SK-N-SH treated with all-trans-retinoic acid at 6 μM for 48 hours (cell line): Measurements from ENCODE around the gene KLC1.

Experiments
- ATAC-seq: fragments of 200-7000 bp; cut with Tn5 transposase; 3 replicates; pipeline ENCODE4 v1.9.1; 2020; ENCODE audit warnings: mild to moderate bottlenecking, moderate library complexity
- ARNTL ChIP-seq: fragments of 450-650 bp; formaldehyde crosslinking; IDR thresholded peaks from 2 replicates; pipeline ENCODE4 v1.5.0; 2020; ENCODE audit warnings: low read depth, mild to moderate bottlenecking, moderate library complexity, borderline replicate concordance
- BACH2 ChIP-seq: fragments of 250-450 bp; sonication (Bioruptor Pico); IDR thresholded peaks from 2 replicates; pipeline ENCODE4 v1.9.0; 2021; ENCODE audit warnings: mild to moderate bottlenecking, borderline replicate concordance
- GLIS3 ChIP-seq: fragments of 250-450 bp; sonication (Bioruptor Pico); IDR thresholded peaks from 2 replicates; pipeline ENCODE4 v1.5.0; 2020; ENCODE audit warnings: mild to moderate bottlenecking, moderate library complexity
- ISL1 ChIP-seq: fragments of 250-450 bp; sonication (Bioruptor Pico); IDR thresholded peaks from 2 replicates; pipeline ENCODE4 v2.1.2; 2022; ENCODE audit warnings: mild to moderate bottlenecking, moderate library complexity
- OSR1 ChIP-seq: fragments of 250-450 bp; sonication (Bioruptor Pico); IDR thresholded peaks from 2 replicates; pipeline ENCODE4 v1.8.0; 2022; ENCODE audit warnings: moderate library complexity, mild to moderate bottlenecking, inconsistent platforms
- PPARA ChIP-seq: fragments of 250-450 bp; sonication (Bioruptor Pico); IDR thresholded peaks from 2 replicates; pipeline ENCODE4 v1.5.0; 2020; ENCODE audit warnings: mild to moderate bottlenecking, borderline replicate concordance
- RARB ChIP-seq: fragments of 250-450 bp; sonication (Bioruptor Pico); IDR thresholded peaks from 2 replicates; pipeline ENCODE4 v1.8.0; 2021; ENCODE audit warnings: mild to moderate bottlenecking, moderate library complexity
- SNAI2 ChIP-seq: fragments of 250-450 bp; sonication (Bioruptor Pico); IDR thresholded peaks from 2 replicates; pipeline ENCODE4 v1.5.0; 2020; ENCODE audit warnings: mild to moderate bottlenecking, moderate library complexity
- ZC3H10 ChIP-seq: fragments of 250-450 bp; sonication (Bioruptor Pico); IDR thresholded peaks from 2 replicates; pipeline ENCODE4 v1.5.1; 2021; ENCODE audit warnings: mild to moderate bottlenecking, moderate library complexity
- ZFP3 ChIP-seq: fragments of 250-450 bp; sonication (Bioruptor Pico); IDR thresholded peaks from 2 replicates; pipeline ENCODE4 v1.5.0; 2020; ENCODE audit warnings: mild to moderate bottlenecking, moderate library complexity
- ZFP30 ChIP-seq: fragments of 450-650 bp; formaldehyde crosslinking; IDR thresholded peaks from 2 replicates; pipeline ENCODE4 v1.5.0; 2022; ENCODE audit warnings: mild to moderate bottlenecking, moderate library complexity
- ZNF565 ChIP-seq: fragments of 450-650 bp; formaldehyde crosslinking; conservative IDR thresholded peaks from 2 replicates; pipeline ENCODE4 v1.5.0; 2020; ENCODE audit warnings: low read depth, mild to moderate bottlenecking, moderate library complexity
- ZNF70 ChIP-seq: fragments of 450-650 bp; formaldehyde crosslinking; IDR thresholded peaks from 2 replicates; pipeline ENCODE4 v1.5.0; 2020; ENCODE audit warnings: mild to moderate bottlenecking, moderate library complexity
- ZNF8 ChIP-seq: fragments of 450-650 bp; formaldehyde crosslinking; IDR thresholded peaks from 2 replicates; pipeline ENCODE4 v1.5.0; 2020; ENCODE audit warnings: mild to moderate bottlenecking, moderate library complexity
- TF ChIP-seq, protein P1 (sequence below): fragments of 250-450 bp; sonication (Bioruptor Pico); IDR thresholded peaks from 2 replicates; pipeline ENCODE4 v1.5.1; 2020; ENCODE audit warnings: low read depth, mild to moderate bottlenecking, moderate library complexity
- TF ChIP-seq, protein P2 (sequence below): fragments of 250-450 bp; sonication (Bioruptor Pico); IDR thresholded peaks from 2 replicates; pipeline ENCODE4 v1.5.1; 2021; ENCODE audit warnings: mild to moderate bottlenecking, moderate library complexity
- TF ChIP-seq, protein P3 (sequence below): fragments of 250-450 bp; sonication (Bioruptor Pico); IDR thresholded peaks from 2 replicates; pipeline ENCODE4 v1.8.0; 2020; ENCODE audit warnings: mild to moderate bottlenecking, moderate library complexity, borderline replicate concordance
- TF ChIP-seq, protein P4 (sequence below): fragments of 250-450 bp; sonication (Bioruptor Pico); IDR thresholded peaks from 2 replicates; pipeline ENCODE4 v1.8.0; 2021; ENCODE audit warnings: low read depth, mild to moderate bottlenecking, moderate library complexity, borderline replicate concordance

KLC1 gene

DNA sequence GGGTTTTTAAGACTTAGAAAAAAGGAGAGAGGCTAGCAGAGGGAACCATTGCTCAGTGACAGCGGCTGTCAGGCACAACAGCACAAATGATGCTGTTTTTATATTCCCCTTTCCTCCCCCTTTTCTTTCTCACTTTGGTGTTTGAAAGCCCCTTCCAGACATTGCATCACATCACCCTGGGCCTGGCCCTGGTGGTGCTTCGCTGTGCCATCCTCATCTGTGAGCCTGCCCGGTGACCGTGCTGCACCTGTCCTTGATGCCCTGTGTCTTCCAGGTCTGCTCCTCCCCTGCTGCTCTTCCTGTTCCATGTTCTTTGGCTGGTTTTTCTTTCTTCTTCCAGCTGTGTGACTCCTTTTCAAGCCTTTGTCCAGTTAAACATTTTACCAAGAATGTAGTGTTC, 24.8 kb downstream of the KLC1 start (continued):
- TF ChIP-seq ZNF565 (CRISPR knock-in tag), result no peak
- no peak for TF ChIP-seq RARB (CRISPR knock-in tag)
- TF ChIP-seq BACH2 (CRISPR knock-in tag), result no peak
- TF ChIP-seq GLIS3 (CRISPR knock-in tag), result no peak
- no peak for TF ChIP-seq ZNF8 (CRISPR knock-in tag)

DNA sequence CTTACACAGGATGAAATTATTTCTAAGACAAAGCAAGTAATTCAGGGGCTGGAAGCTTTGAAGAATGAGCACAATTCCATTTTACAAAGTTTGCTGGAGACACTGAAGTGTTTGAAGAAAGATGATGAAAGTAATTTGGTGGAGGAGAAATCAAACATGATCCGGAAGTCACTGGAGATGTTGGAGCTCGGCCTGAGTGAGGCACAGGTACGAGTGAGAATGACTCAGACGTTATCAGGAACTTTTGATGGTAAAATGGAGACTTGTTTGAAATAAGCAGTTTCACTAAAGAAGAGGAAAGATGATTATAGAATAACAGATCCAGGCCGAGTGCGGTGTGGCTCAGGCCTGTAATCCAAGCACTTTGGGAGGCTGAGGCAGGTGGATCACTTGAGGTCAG, 25.6 kb downstream of the KLC1 start:
- no peak for ATAC-seq
- TF ChIP-seq ARNTL (CRISPR knock-in tag), result no peak
- no peak for TF ChIP-seq ZFP30 (CRISPR knock-in tag)
- TF ChIP-seq SNAI2 (CRISPR knock-in tag), result no peak
- no peak for TF ChIP-seq ZNF70
- TF ChIP-seq, protein P1, sequence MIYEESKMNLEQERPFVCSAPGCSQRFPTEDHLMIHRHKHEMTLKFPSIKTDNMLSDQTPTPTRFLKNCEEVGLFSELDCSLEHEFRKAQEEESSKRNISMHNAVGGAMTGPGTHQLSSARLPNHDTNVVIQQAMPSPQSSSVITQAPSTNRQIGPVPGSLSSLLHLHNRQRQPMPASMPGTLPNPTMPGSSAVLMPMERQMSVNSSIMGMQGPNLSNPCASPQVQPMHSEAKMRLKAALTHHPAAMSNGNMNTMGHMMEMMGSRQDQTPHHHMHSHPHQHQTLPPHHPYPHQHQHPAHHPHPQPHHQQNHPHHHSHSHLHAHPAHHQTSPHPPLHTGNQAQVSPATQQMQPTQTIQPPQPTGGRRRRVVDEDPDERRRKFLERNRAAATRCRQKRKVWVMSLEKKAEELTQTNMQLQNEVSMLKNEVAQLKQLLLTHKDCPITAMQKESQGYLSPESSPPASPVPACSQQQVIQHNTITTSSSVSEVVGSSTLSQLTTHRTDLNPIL (CRISPR knock-in tag), result no peak
- TF ChIP-seq ISL1, result no peak

DNA sequence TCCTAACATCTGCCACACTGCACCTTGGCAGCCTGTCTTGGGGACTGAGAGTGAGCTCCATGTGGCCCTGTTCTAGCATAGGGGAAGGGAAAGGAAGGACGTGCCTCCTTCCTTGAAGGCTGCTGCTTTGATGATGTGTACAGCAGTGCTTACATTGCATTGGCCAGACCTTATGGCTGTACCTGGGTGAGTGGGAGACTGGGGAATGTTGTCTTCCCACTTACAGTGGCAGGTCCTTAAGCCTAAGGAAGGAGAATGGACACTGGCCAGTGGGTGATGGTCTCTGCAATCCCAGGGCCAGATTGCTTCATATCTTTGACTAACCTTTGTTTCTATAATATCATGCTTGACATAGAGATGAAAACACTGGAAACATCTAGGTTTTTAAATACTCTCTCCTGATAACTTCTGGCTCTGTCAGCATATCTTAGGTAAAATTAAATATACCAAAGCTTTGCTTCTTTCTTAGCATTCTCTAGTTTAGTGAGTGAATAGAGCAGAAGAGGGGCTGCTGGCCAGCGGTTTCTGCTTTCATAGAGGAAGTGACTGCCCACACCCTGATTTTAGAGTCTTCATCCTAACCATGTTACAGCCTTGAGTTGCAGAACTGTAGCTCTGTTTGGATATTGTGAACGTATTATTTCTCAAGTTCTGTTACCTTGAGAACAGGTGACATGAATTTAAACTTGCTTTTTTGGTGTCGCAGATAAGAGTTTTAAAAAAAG, 27.2 kb downstream of the KLC1 start:
- TF ChIP-seq ZFP30 (CRISPR knock-in tag) (no peak), OSR1 (no peak), ZNF565 (CRISPR knock-in tag) (no peak), RARB (CRISPR knock-in tag) (no peak), ZNF70 (no peak), PPARA (no peak), ZC3H10 (CRISPR knock-in tag) (no peak), ISL1 (no peak), SNAI2 (CRISPR knock-in tag) (no peak)
- TF ChIP-seq, protein P1 (CRISPR knock-in tag), result no peak
- TF ChIP-seq, protein P2, sequence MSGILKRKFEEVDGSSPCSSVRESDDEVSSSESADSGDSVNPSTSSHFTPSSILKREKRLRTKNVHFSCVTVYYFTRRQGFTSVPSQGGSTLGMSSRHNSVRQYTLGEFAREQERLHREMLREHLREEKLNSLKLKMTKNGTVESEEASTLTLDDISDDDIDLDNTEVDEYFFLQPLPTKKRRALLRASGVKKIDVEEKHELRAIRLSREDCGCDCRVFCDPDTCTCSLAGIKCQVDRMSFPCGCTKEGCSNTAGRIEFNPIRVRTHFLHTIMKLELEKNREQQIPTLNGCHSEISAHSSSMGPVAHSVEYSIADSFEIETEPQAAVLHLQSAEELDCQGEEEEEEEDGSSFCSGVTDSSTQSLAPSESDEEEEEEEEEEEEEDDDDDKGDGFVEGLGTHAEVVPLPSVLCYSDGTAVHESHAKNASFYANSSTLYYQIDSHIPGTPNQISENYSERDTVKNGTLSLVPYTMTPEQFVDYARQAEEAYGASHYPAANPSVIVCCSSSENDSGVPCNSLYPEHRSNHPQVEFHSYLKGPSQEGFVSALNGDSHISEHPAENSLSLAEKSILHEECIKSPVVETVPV (CRISPR knock-in tag), result no peak
- TF ChIP-seq, protein P3, sequence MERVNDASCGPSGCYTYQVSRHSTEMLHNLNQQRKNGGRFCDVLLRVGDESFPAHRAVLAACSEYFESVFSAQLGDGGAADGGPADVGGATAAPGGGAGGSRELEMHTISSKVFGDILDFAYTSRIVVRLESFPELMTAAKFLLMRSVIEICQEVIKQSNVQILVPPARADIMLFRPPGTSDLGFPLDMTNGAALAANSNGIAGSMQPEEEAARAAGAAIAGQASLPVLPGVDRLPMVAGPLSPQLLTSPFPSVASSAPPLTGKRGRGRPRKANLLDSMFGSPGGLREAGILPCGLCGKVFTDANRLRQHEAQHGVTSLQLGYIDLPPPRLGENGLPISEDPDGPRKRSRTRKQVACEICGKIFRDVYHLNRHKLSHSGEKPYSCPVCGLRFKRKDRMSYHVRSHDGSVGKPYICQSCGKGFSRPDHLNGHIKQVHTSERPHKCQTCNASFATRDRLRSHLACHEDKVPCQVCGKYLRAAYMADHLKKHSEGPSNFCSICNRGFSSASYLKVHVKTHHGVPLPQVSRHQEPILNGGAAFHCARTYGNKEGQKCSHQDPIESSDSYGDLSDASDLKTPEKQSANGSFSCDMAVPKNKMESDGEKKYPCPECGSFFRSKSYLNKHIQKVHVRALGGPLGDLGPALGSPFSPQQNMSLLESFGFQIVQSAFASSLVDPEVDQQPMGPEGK (CRISPR knock-in tag), result no peak
- ATAC-seq, result no peak

DNA sequence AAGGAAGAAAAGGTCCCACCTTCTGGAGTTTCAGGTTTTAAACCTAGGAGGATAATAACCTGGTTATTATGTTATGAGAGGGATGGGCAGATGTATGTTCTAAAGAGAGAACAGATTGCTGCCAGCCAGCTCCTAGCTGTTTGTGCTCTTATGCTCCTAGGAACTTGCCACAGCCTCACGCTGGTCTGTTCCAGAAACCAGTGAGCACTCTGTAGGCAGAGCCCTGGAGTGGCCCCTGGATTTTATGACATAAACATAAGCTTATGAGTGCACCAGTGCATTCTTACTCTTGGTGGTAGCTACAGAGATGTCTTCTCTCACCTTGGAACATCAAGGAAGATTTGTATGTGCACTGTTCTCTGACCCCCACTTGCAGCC, 27.7 kb downstream of the KLC1 start:
- no peak for ATAC-seq
- TF ChIP-seq OSR1 (no peak), GLIS3 (CRISPR knock-in tag) (no peak), ZNF8 (CRISPR knock-in tag) (no peak), BACH2 (CRISPR knock-in tag) (no peak), ZFP3 (CRISPR knock-in tag) (no peak), ZC3H10 (CRISPR knock-in tag) (no peak), ZFP30 (CRISPR knock-in tag) (no peak)
- TF ChIP-seq, protein P4, sequence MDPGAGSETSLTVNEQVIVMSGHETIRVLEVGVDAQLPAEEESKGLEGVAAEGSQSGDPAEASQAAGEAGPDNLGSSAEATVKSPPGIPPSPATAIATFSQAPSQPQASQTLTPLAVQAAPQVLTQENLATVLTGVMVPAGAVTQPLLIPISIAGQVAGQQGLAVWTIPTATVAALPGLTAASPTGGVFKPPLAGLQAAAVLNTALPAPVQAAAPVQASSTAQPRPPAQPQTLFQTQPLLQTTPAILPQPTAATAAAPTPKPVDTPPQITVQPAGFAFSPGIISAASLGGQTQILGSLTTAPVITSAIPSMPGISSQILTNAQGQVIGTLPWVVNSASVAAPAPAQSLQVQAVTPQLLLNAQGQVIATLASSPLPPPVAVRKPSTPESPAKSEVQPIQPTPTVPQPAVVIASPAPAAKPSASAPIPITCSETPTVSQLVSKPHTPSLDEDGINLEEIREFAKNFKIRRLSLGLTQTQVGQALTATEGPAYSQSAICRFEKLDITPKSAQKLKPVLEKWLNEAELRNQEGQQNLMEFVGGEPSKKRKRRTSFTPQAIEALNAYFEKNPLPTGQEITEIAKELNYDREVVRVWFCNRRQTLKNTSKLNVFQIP, result no peak
- TF ChIP-seq, protein P1 (CRISPR knock-in tag), result no peak
- TF ChIP-seq, protein P2 (CRISPR knock-in tag), result no peak
- TF ChIP-seq, all 23 proteins: peak for 0
